Measurements from ENCODE around the gene RAE1.
"Not testable (repeated sequence)": the region's sequence is repeated elsewhere in the genome, so short reads cannot be mapped to it uniquely, and the experiment has no call there.

Gene RAE1

GRCh38 chr20:57414867-57415592 is 64.0 kb downstream of the RAE1 start:
- DNase-seq = no peak

GRCh38 chr20:57415771-57416170 is 64.7 kb downstream of the RAE1 start:
- DNase-seq = no peak

GRCh38 chr20:57416296-57417022 is 65.4 kb downstream of the RAE1 start:
- no peak for DNase-seq

GRCh38 chr20:57417051-57417689 is 66.1 kb downstream of the RAE1 start:
- DNase-seq = no peak

- no peak for DNase-seq
These were observed 67.0 kb downstream of the RAE1 start for GRCh38 chr20:57417830-57418780.

- DNase-seq = not testable (repeated sequence)
These were observed 68.4 kb downstream of the RAE1 start for GRCh38 chr20:57419479-57419878.

- DNase-seq = no peak
These were observed 69.7 kb downstream of the RAE1 start for GRCh38 chr20:57420571-57421252.

GRCh38 chr20:57421253-57422220 is 70.5 kb downstream of the RAE1 start:
- DNase-seq = no peak

GRCh38 chr20:57422254-57422653 is 71.2 kb downstream of the RAE1 start:
- DNase-seq = no peak

- no peak for DNase-seq
These were observed 74.3 kb downstream of the RAE1 start for GRCh38 chr20:57425150-57426013.

GRCh38 chr20:57426271-57426689 is 75.2 kb downstream of the RAE1 start:
- DNase-seq = no peak

- no peak for DNase-seq
These were observed 75.8 kb downstream of the RAE1 start for GRCh38 chr20:57426831-57427230.

- DNase-seq = no peak
These were observed 77.5 kb downstream of the RAE1 start for GRCh38 chr20:57428324-57429158.
